ENCODE data around the gene SCGN.
A peak's percentile ranks its signal among the peaks of the same experiment; 100 is the strongest.

The SCGN gene

DNA sequence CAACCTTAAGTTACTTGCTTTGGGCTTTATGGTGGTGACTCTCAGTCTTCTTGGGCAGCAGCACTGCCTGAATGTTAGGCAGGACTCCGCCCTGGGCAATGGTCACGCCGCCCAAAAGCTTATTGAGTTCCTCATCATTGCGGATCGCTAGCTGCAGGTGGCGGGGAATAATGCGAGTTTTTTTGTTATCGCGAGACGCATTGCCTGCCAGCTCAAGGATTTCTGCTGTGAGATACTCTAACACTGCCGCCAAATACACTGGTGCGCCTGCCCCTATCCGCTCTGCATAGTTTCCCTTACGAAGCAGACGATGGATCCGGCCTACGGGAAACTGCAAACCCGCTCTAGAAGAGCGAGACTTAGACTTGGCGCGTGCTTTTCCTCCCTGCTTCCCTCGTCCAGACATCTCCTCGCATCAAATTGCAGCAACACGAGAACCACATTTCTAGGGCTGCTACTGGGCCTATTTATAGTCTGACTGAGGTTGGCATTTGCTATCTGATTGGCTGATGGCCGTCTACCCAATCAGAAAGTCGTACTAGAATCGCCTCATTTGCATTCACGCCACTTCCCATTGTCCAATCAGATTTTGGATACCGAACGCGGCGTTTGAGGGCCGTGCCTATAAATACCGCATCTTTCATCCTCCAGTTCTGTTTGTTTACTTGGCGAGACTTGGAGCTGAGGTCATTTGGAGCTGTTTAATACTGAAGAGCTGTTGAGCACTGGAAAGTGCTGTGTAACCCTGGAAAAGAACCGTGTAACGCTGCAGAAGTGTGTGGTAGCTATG lies 74.3 kb downstream of the SCGN start:
- TF ChIP-seq Cebpa-rat (IDR thresholded peaks at IDR 0.05), result no peak
- H3K27me3 ChIP-seq, result no peaks in the 10 kb centered on the region
- H3K4me2 ChIP-seq, result no peak overlapping the region
- H3K4me3 ChIP-seq, result no peak overlapping the region
- H3K4me1 ChIP-seq, result no peaks in the 10 kb centered on the region
- no peak overlapping the region for H3K27ac ChIP-seq
- no peak overlapping the region for H3K9ac ChIP-seq
- no peaks in the 10 kb centered on the region for H3K36me3 ChIP-seq
- no peaks in the 10 kb centered on the region for H4K20me1 ChIP-seq
- peaks cover 0 to 22% (median 12%) of the 10 kb centered on the region in 11 experiments; a peak in 14 of 22 replicates for H3K9me3 ChIP-seq (replicated peaks in 1 of 11)

DNA sequence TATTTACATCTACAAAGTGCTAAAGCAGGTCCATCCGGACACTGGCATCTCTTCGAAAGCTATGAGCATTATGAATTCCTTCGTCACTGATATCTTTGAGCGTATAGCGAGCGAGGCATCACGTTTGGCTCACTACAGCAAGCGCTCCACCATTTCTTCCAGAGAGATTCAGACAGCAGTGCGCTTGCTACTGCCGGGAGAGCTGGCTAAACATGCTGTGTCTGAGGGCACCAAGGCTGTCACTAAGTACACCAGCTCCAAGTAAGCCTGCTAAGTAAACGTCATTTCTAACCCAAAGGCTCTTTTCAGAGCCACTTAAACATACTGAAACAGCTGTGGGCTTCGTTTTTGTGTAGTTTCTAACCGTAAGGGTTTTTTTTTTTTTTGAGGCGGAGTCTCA lies 75.0 kb downstream of the SCGN start:
- no peak for TF ChIP-seq Cebpa-rat (IDR thresholded peaks at IDR 0.05)
- no peaks in the 10 kb centered on the region for H4K20me1 ChIP-seq
- H3K36me3 ChIP-seq, result no peaks in the 10 kb centered on the region
- no peak overlapping the region for H3K27ac ChIP-seq
- no peak overlapping the region for H3K4me2 ChIP-seq
- no peak overlapping the region for H3K9ac ChIP-seq
- no peak overlapping the region for H3K4me3 ChIP-seq
- H3K27me3 ChIP-seq, result no peaks in the 10 kb centered on the region
- no peaks in the 10 kb centered on the region for H3K4me1 ChIP-seq
- H3K9me3 ChIP-seq (replicated peaks in 1 of 11), result peaks cover 3 to 27% (median 18%) of the 10 kb centered on the region in 11 experiments; a peak in 20 of 22 replicates

- no peak for TF ChIP-seq Cebpa-rat (IDR thresholded peaks at IDR 0.05)
- H3K9me3 ChIP-seq (replicated peaks in 1 of 11), result peaks cover 14 to 35% (median 24%) of the 10 kb centered on the region in 11 experiments; a peak in 21 of 22 replicates
- no peaks in the 10 kb centered on the region for H4K20me1 ChIP-seq
- H3K27ac ChIP-seq, result no peak overlapping the region
- no peak overlapping the region for H3K9ac ChIP-seq
- H3K4me3 ChIP-seq, result no peak overlapping the region
- no peaks in the 10 kb centered on the region for H3K36me3 ChIP-seq
- H3K4me1 ChIP-seq, result no peaks in the 10 kb centered on the region
- H3K27me3 ChIP-seq, result no peaks in the 10 kb centered on the region
- H3K4me2 ChIP-seq, result no peak overlapping the region
Measured at GRCh38 chr6:25730907-25731306, 78.9 kb downstream of the SCGN start.

GRCh38 chr6:25731721-25732120 lies 79.7 kb downstream of the SCGN start:
- no peak for TF ChIP-seq Cebpa-rat (IDR thresholded peaks at IDR 0.05)
- Histone ChIP-seq H3K9ac (no peak overlapping the region), H3K4me3 (no peak overlapping the region), H3K9me3 (replicated peaks in 1 of 11) (peaks cover 13 to 35% (median 23%) of the 10 kb centered on the region in 11 experiments; a peak in 21 of 22 replicates), H4K20me1 (no peaks in the 10 kb centered on the region), H3K4me1 (no peaks in the 10 kb centered on the region), H3K27me3 (no peaks in the 10 kb centered on the region), H3K4me2 (no peak overlapping the region), H3K27ac (no peak overlapping the region), H3K36me3 (no peaks in the 10 kb centered on the region)

DNA sequence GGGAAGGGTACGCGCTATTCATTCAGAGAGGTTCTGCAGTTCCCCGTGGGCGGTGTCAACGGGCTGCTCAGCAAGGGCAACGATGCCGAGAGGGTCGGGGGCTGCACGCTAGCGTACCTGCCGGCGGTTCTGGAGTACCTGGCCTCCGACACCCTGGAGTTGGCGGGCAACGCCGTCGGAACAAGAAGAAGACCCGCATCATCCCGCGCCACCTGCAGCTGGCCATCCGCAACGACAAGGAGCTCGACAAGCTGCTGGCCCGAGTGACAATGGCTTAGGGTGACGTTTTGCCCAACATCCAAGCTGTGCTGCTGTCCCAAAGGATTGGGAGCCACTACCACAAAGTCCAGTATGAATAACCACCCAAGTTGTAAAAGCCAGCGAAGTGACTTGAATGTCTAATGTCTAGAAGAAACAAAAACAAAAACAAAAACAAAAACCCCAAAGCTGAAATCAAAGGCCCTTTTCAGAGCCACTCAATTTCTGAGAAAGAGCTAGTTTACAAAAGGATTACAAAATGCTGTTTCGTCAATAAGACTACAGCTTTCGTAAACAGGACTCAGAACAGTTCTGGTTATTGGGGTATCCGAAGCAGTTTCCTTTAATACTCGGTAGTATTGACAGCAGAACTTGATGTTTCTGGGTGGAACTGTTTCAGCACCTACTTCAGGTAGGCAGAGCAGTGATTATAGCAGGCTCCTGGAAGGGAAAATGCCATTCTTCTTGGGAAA lies 80.6 kb downstream of the SCGN start:
- Histone ChIP-seq H3K36me3 (no peaks in the 10 kb centered on the region), H3K27me3 (no peaks in the 10 kb centered on the region), H3K4me3 (no peak overlapping the region), H3K9ac (no peak overlapping the region), H3K27ac (no peak overlapping the region), H3K4me1 (no peaks in the 10 kb centered on the region), H3K9me3 (replicated peaks in 1 of 11) (peaks cover 22 to 39% (median 30%) of the 10 kb centered on the region in 11 experiments), H4K20me1 (no peaks in the 10 kb centered on the region), H3K4me2 (no peak overlapping the region)
- TF ChIP-seq Cebpa-rat (IDR thresholded peaks at IDR 0.05), result no peak

- H3K9ac ChIP-seq, result no peak overlapping the region
- no peak for TF ChIP-seq Cebpa-rat (IDR thresholded peaks at IDR 0.05)
- H3K4me3 ChIP-seq, result no peak overlapping the region
- no peak overlapping the region for H3K27ac ChIP-seq
- H3K9me3 ChIP-seq (replicated peaks in 1 of 11), result peaks cover 28 to 43% (median 36%) of the 10 kb centered on the region in 11 experiments
- H4K20me1 ChIP-seq, result no peaks in the 10 kb centered on the region
- H3K4me1 ChIP-seq, result no peaks in the 10 kb centered on the region
- no peak overlapping the region for H3K4me2 ChIP-seq
- no peaks in the 10 kb centered on the region for H3K27me3 ChIP-seq
- H3K36me3 ChIP-seq, result no peaks in the 10 kb centered on the region
Measured at GRCh38 chr6:25735261-25735660, 83.2 kb downstream of the SCGN start.

GRCh38 chr6:25743868-25744267 lies 91.9 kb downstream of the SCGN start:
- no peak overlapping the region for H3K9ac ChIP-seq
- no peak overlapping the region for H3K4me2 ChIP-seq

DNA sequence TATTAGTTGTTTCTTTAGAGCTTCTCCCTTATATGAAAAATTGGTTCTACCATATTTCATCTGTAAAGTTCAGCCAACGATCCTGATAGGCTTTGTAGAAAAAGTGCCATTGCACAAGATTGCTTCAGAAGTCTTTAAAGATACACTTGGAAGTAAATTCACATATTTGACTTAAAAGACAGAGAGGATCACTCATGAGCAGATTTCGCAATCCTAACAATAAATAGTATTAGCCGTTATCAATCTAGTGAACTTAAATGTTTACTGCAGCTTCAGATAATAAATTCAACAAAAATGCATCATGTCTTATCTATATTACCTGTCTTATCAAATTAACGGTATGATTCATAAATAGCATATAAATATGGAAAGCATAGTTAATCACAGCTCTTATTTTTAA lies 93.8 kb downstream of the SCGN start:
- H3K27me3 ChIP-seq, result no peaks in the 10 kb centered on the region
- H3K36me3 ChIP-seq, result no peaks in the 10 kb centered on the region
- TF ChIP-seq Cebpa-rat (IDR thresholded peaks at IDR 0.05), result peak in 2 of 11 experiments; percentile 45 to 55; a peak in 2 of 22 replicates
- no peak overlapping the region for H3K27ac ChIP-seq
- no peak overlapping the region for H3K9ac ChIP-seq
- no peak overlapping the region for H3K4me3 ChIP-seq
- H3K9me3 ChIP-seq (replicated peaks in 1 of 11), result peaks cover 4 to 13% (median 10%) of the 10 kb centered on the region in 11 experiments; a peak in 12 of 22 replicates
- H3K4me1 ChIP-seq, result peaks cover 0 to 6% (median 1%) of the 10 kb centered on the region in 10 experiments; a peak in 6 of 20 replicates
- H4K20me1 ChIP-seq, result no peaks in the 10 kb centered on the region
- no peak overlapping the region for H3K4me2 ChIP-seq

More at GRCh38 chr6:25743868-25744267, 91.9 kb downstream of the SCGN start:
- no peak overlapping the region for H3K4me3 ChIP-seq
- H3K9me3 ChIP-seq (replicated peaks in 1 of 11), result peaks cover 4 to 13% (median 10%) of the 10 kb centered on the region in 11 experiments; a peak in 12 of 22 replicates
- no peak overlapping the region for H3K27ac ChIP-seq
- no peaks in the 10 kb centered on the region for H3K36me3 ChIP-seq
- peaks cover 0 to 4% (median 0%) of the 10 kb centered on the region in 10 experiments; a peak in 2 of 20 replicates for H3K4me1 ChIP-seq
- H3K27me3 ChIP-seq, result no peaks in the 10 kb centered on the region
- no peak for TF ChIP-seq Cebpa-rat (IDR thresholded peaks at IDR 0.05)
- no peaks in the 10 kb centered on the region for H4K20me1 ChIP-seq

GRCh38 chr6:25746968-25747367 lies 95.0 kb downstream of the SCGN start:
- Histone ChIP-seq H3K9ac (no peak overlapping the region), H3K27me3 (no peaks in the 10 kb centered on the region), H3K36me3 (no peaks in the 10 kb centered on the region), H3K9me3 (replicated peaks in 1 of 11) (peaks cover 0 to 6% (median 3%) of the 10 kb centered on the region in 11 experiments; a peak in 11 of 22 replicates), H3K4me1 (peaks cover 0 to 6% (median 1%) of the 10 kb centered on the region in 10 experiments; a peak in 6 of 20 replicates), H4K20me1 (no peaks in the 10 kb centered on the region), H3K4me3 (no peak overlapping the region), H3K4me2 (no peak overlapping the region), H3K27ac (no peak overlapping the region)
- no peak for TF ChIP-seq Cebpa-rat (IDR thresholded peaks at IDR 0.05)
